Progenitor cell of endocrine pancreas (in vitro differentiated cells): ENCODE results near the gene FBXO5. TPM values are rescaled to one million over a fixed set of nuclear protein-coding genes. Genes with fewer than 3 reads are reported as not detected.
A peak's percentile ranks its signal among the peaks of the same experiment; 100 is the strongest.

Experiments
- DNase-seq: peaks from one replicate; pipeline ENCODE4 v3.0.0; 2021; ENCODE audit warnings: low spot score; ENCODE audit not compliant: unreplicated experiment
- H3K27ac Mint-ChIP-seq: 2 replicates; pipeline ENCODE4 v1.8.0; 2021; ENCODE audit warnings: mild to moderate bottlenecking, moderate library complexity, mixed read lengths
- H3K27me3 Mint-ChIP-seq: 2 replicates; pipeline ENCODE4 v1.8.0; 2021; ENCODE audit warnings: mixed read lengths
- H3K36me3 Mint-ChIP-seq: 2 replicates; pipeline ENCODE4 v1.8.0; 2022; ENCODE audit warnings: mixed read lengths; ENCODE audit not compliant: insufficient read depth
- H3K4me1 Mint-ChIP-seq: 2 replicates; pipeline ENCODE4 v1.8.0; 2021; ENCODE audit warnings: low read depth, mixed read lengths
- H3K4me3 Mint-ChIP-seq: 2 replicates; pipeline ENCODE4 v1.8.0; 2021; ENCODE audit warnings: low read depth, mild to moderate bottlenecking, moderate library complexity, mixed read lengths
- H3K9me3 Mint-ChIP-seq: 2 replicates; pipeline ENCODE4 v1.8.0; 2021; ENCODE audit warnings: low read depth, mixed read lengths
- CTCF ChIP-seq: fragments of 200-600 bp; sonication (generic); IDR thresholded peaks from one replicate; pipeline ENCODE4 v1.5.0; 2021; ENCODE audit warnings: antibody characterized with exemption, mild to moderate bottlenecking; ENCODE audit not compliant: unreplicated experiment
- total RNA-seq: library from RNA; stranded (reverse); gene quantifications from 2 replicates; pipeline ENCODE4 v1.2.1, GENCODE V29; 2021

Gene FBXO5
- total RNA-seq, 1 donor from 2014 or later: 21.8 TPM

GRCh38 chr6:153015094-153015640 is 32.3 kb upstream of the FBXO5 start:
- no peaks in the 10 kb centered on the region for H3K36me3 Mint-ChIP-seq
- no peak for DNase-seq

GRCh38 chr6:153013438-153013837 is 30.6 kb upstream of the FBXO5 start:
- H3K27ac Mint-ChIP-seq: no peak overlapping the region
- DNase-seq: no peak
- H3K36me3 Mint-ChIP-seq: no peaks in the 10 kb centered on the region
- no peak overlapping the region for H3K4me3 Mint-ChIP-seq
- H3K4me1 Mint-ChIP-seq: no peaks in the 10 kb centered on the region
- no peaks in the 10 kb centered on the region for H3K9me3 Mint-ChIP-seq
- H3K27me3 Mint-ChIP-seq: no peaks in the 10 kb centered on the region
- TF ChIP-seq CTCF: no peak

More at GRCh38 chr6:153015094-153015640, 32.3 kb upstream of the FBXO5 start:
- no peak overlapping the region for H3K4me3 Mint-ChIP-seq
- no peaks in the 10 kb centered on the region for H3K27me3 Mint-ChIP-seq
- no peak overlapping the region for H3K27ac Mint-ChIP-seq
- no peaks in the 10 kb centered on the region for H3K9me3 Mint-ChIP-seq
- no peaks in the 10 kb centered on the region for H3K4me1 Mint-ChIP-seq
- TF ChIP-seq CTCF: no peak

GRCh38 chr6:153012856-153013255 is 30.0 kb upstream of the FBXO5 start:
- H3K4me1 Mint-ChIP-seq: no peaks in the 10 kb centered on the region
- no peak for TF ChIP-seq CTCF
- H3K9me3 Mint-ChIP-seq: no peaks in the 10 kb centered on the region
- H3K4me3 Mint-ChIP-seq: no peak overlapping the region
- no peaks in the 10 kb centered on the region for H3K27me3 Mint-ChIP-seq
- no peaks in the 10 kb centered on the region for H3K36me3 Mint-ChIP-seq
- no peak overlapping the region for H3K27ac Mint-ChIP-seq
- no peak for DNase-seq

GRCh38 chr6:153003366-153003690 is 20.5 kb upstream of the FBXO5 start:
- no peaks in the 10 kb centered on the region for H3K9me3 Mint-ChIP-seq
- DNase-seq: no peak
- TF ChIP-seq CTCF: no peak
- peaks cover 17% of the 10 kb centered on the region for H3K4me1 Mint-ChIP-seq
- peak overlapping the region; percentile 98 for H3K4me3 Mint-ChIP-seq
- H3K27ac Mint-ChIP-seq: peak overlapping the region; percentile 99
- H3K36me3 Mint-ChIP-seq: peaks cover 4% of the 10 kb centered on the region
- H3K27me3 Mint-ChIP-seq: no peaks in the 10 kb centered on the region

- peaks cover 17% of the 10 kb centered on the region for H3K4me1 Mint-ChIP-seq
- peak; percentile 82 for DNase-seq
- peak within 1 kb of the TSS; percentile 98 for H3K4me3 Mint-ChIP-seq
- no peak for TF ChIP-seq CTCF
- no peaks in the 10 kb centered on the region for H3K27me3 Mint-ChIP-seq
- peak within 1 kb of the TSS; percentile 99 for H3K27ac Mint-ChIP-seq
- H3K9me3 Mint-ChIP-seq: no peaks in the 10 kb centered on the region
- peaks cover 4% of the 10 kb centered on the region for H3K36me3 Mint-ChIP-seq
Measured at GRCh38 chr6:153002613-153003365, 19.9 kb upstream of the FBXO5 start, which contains the start of gene MTRF1L. TSS of gene MTRF1L (minus strand) at chr6:153002709. CDS start at chr6:153002685, 24 bp downstream.
